Prostate gland (tissue), 2 donors: ENCODE results near the gene ADAMTS7.

Experiments used
- POLR2A ChIP-seq: fragments of 450-650 bp; IDR thresholded peaks from one replicate; pipeline ENCODE4 v1.6.1; 2016; ENCODE audit warnings: antibody characterized with exemption, mild to moderate bottlenecking
- TF ChIP-seq, protein P1 (sequence below), 4 experiments: fragments of 200-600 bp in 2 of 4; fragments of 450-650 bp in 2 of 4; sonication (generic) in 2 of 4; IDR thresholded peaks; 1 replicate in 3 of 4; 2 replicates in 1 of 4; pipeline ENCODE4 v1.5.1; 2016 to 2019; ENCODE audit warnings: antibody characterized with exemption in 4 of 4, mild to moderate bottlenecking in 2 of 4, moderate library complexity in 2 of 4

DNA sequence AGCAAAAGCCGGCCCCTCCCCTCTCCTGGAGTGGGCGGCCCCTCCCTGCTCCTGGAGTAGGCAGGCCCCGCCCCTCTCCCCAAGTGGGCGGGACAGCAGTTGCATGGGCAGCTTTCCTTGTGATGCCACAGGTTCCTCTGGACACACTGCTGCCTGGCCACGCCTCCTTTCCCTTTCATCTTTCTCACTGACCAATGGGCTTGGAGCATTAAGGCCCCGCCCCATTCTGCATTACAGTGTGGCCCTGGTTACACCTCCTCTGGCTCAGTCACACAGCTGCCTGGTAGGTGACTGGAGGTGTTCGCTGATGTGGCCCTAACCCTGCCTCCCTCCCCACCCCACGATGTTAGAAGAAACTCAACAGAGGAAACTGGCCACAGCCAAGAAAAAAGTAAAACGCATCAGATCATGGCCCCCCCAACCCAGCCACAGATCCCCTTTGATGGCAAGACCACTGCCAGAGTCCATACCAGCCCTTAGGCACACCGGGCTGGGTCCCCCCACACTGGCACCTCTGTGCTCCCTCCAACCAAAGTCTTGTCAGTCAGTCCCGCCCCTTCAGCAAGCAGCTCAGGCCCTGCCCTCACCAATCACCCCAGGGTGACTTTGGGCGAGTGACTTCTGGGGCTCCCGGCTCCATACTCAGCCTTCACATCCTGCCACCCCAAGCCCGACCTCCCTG, 84.3 kb downstream of the ADAMTS7 start:
- TF ChIP-seq, protein P1, sequence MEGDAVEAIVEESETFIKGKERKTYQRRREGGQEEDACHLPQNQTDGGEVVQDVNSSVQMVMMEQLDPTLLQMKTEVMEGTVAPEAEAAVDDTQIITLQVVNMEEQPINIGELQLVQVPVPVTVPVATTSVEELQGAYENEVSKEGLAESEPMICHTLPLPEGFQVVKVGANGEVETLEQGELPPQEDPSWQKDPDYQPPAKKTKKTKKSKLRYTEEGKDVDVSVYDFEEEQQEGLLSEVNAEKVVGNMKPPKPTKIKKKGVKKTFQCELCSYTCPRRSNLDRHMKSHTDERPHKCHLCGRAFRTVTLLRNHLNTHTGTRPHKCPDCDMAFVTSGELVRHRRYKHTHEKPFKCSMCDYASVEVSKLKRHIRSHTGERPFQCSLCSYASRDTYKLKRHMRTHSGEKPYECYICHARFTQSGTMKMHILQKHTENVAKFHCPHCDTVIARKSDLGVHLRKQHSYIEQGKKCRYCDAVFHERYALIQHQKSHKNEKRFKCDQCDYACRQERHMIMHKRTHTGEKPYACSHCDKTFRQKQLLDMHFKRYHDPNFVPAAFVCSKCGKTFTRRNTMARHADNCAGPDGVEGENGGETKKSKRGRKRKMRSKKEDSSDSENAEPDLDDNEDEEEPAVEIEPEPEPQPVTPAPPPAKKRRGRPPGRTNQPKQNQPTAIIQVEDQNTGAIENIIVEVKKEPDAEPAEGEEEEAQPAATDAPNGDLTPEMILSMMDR (IDR thresholded peaks at IDR 0.05), result no peak
- TF ChIP-seq POLR2A, result no peak
